ENCODE data around the gene CPXM1. TPM values are rescaled to one million over a fixed set of nuclear protein-coding genes. Genes with fewer than 3 reads are reported as not detected.

The CPXM1 gene
- total RNA-seq, 2 experiments from 2014 or later = 1.6 to 1.7 TPM

DNA sequence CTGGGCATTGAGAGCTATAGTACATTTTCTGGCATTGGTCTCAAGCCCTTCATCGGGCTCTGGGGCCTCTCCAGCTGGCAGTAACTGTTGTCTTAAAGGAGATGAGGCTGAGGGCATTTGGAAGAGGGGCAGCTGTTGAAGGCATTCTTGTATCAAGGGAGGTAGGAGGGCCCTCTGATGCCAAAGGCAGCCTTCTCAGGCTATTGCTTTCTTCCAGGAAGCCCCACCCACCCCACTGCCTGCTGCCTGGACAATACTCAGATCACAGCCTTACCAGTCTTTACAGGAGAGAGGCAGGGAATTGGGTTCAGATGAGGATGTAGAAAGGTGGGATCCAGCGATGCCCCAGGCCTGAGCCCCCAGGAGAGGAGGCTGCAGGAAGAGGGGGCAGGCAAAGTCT lies 46.0 kb downstream of the CPXM1 start:
- POLR2A ChIA-PET = no interaction called here

DNA sequence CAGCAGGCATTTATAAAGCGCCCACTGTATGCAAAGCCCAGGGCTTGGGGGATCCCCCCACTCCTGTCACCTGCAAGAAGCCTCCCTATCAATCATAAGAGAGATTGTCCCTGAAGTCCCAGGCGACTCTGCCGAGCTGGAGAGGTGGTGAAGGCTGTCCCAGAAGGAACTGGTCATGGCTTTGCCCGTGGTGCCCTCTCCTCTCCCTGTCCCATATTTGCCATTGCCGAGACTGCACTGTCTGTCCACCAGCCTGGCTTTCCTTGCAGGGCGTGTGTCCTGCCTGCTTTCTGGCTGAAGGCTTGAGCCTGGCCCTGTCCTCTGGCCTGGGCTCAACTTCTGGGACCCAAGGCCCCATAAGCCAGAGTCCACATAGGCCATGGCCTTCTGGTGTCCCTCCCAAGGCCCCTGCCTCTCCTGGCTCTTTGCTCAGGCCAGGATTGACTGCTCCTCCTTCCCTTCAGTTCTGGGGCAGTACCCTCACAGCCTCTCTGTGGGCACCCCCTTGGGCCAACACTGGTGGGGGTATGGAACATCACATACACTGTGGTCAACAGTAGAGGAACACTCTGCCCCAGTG lies 46.9 kb downstream of the CPXM1 start:
- POLR2A ChIA-PET = interaction anchor here (0.6 kb wide), 1 partner anchor 89 kb away, joined by 3 read pairs; the partner anchor contains the start of gene IDH3B
- CTCF ChIA-PET = interaction anchor here (0.8 to 2.5 kb wide), 11 partner anchors 8 to 117 kb away, joined by 3 to 13 read pairs (median 3); partner anchors contain the start of genes PCED1A and VPS16

More for the DNA sequence above, 46.0 kb downstream of the CPXM1 start:
- CTCF ChIA-PET = interaction anchor here (1.3 to 1.7 kb wide), 2 partner anchors 11 to 13 kb away, joined by 3 to 6 read pairs; no protein-coding TSS in a partner anchor

DNA sequence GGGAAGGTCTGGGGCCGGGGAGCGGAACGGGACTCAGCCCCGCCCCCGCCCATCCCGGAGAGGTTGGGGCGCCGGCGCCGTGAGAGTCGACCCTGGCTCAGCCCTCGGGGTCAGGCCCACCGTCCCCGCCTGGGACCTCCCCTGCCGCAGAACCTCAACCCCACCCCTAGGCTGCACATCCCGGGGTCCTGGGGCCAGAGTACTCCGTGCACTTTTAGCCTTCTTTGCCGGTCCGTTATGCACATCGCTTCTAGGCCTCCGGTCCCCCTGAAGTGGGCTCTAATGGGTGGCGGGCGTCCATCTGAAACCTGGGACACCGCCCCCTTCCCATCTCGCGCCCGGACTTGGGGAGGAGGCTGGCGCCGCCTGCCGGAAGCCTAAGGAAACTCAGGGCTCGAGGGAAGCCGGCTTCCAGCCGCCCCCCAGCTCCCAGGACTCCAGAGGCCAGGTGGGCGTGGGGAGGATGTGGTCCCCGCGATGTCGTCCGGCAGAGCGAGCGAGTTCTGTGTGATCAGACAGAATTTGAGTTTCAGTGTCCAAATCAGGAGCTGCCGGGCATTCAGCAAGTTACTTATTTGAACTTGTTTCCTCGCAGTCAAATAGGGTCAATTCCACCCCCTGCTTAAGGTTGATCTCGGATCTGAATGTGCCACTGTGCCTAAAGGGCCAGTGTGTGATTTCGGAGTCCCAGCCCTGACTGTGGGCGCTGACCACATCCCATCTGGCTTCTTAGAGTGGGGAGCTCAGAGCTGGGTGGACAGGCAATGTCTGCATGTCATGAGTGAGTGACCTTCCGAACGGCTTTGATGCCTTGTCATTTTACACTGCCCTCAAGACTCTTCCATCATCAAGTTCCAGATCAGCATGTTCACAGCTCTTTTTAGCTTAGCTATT lies 47.6 kb downstream of the CPXM1 start:
- CTCF ChIA-PET = interaction anchor here (0.8 to 2.5 kb wide), 10 partner anchors 9 to 118 kb away, joined by 3 to 13 read pairs (median 4); partner anchors contain the start of genes PCED1A and VPS16

GRCh38 chr20:2751878-2752566 lies 48.4 kb downstream of the CPXM1 start:
- POLR2A ChIA-PET = no interaction called here

More for the DNA sequence above, 47.6 kb downstream of the CPXM1 start:
- POLR2A ChIA-PET = interaction anchor here (0.6 kb wide), 1 partner anchor 89 kb away, joined by 3 read pairs; the partner anchor contains the start of gene IDH3B

DNA sequence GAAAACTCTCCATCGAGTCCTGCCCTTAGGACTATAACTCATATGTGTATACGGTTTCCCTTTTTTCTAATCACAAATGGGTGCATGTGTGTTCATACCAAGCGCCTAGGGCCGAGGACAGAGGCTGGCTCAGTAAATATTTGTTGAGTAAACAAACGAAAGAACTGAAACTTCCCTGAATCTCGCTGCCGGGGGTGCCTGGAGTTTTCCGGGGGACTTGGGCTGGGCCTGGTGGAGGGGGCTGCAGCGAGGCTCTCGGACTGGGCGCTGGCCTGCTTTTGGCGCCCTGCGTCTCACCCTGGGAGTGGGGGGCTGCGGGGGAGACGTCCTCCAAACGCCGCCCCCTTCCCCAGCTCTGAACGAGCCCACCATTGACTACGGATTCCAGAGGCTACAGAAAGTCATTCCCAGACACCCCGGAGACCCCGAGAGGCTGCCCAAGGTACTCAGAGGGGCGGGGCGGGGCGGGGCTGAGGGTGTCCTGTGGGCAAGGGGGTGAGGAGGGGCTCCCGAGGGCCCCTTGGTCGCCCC lies 49.0 kb downstream of the CPXM1 start:
- POLR2A ChIA-PET = no interaction called here

More at GRCh38 chr20:2751878-2752566, 48.4 kb downstream of the CPXM1 start:
- CTCF ChIA-PET = interaction anchor here (0.7 to 2.5 kb wide), 4 partner anchors 10 to 67 kb away, joined by 3 to 13 read pairs (median 4); no protein-coding TSS in a partner anchor

GRCh38 chr20:2750491-2751251 lies 49.8 kb downstream of the CPXM1 start:
- ChIA-PET POLR2A (no interaction called here), CTCF (interaction anchor here (0.6 kb wide), 1 partner anchor 50 kb away, joined by 3 read pairs; no protein-coding TSS in a partner anchor)

More for the DNA sequence above, 49.0 kb downstream of the CPXM1 start:
- CTCF ChIA-PET = interaction anchor here (0.7 to 2.5 kb wide), 2 partner anchors 10 to 62 kb away, joined by 3 to 13 read pairs; no protein-coding TSS in a partner anchor

- ChIA-PET CTCF (interaction anchor here (0.6 kb wide), 1 partner anchor 51 kb away, joined by 3 read pairs; no protein-coding TSS in a partner anchor), POLR2A (no interaction called here)
Observed at GRCh38 chr20:2749951-2750490, 50.4 kb downstream of the CPXM1 start.

DNA sequence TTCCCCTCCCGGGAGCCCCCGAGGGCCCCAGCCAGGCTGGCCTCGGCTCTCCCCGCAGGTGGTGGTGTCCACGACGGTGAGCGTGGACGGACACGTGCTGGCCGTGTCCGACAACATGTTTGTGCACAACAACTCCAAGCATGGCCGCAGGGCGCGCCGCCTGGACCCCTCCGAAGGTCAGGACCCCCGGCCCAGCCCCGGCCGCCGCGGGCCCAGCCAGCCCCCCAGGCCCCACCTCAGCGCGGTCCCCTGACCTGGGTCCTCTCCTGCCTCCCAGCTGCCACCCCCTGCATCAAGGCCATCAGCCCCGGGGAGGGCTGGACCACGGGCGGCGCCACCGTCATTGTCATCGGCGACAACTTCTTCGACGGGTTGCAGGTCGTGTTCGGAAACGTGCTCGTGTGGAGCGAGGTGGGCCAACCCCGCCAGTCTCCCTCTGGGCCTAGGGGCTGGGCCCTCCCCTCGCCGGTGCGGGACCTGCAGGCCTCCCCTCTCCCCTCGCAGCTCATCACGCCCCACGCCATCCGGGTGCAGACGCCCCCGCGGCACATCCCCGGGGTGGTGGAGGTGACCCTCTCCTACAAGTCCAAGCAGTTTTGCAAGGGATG lies 51.0 kb downstream of the CPXM1 start:
- ChIA-PET CTCF (no interaction called here), POLR2A (no interaction called here)

- POLR2A ChIA-PET = no interaction called here
Observed at GRCh38 chr20:2748551-2749342, 51.7 kb downstream of the CPXM1 start.

GRCh38 chr20:2747676-2748235 lies 52.7 kb downstream of the CPXM1 start:
- ChIA-PET CTCF (no interaction called here), POLR2A (no interaction called here)

More at GRCh38 chr20:2748551-2749342, 51.7 kb downstream of the CPXM1 start:
- CTCF ChIA-PET = no interaction called here

DNA sequence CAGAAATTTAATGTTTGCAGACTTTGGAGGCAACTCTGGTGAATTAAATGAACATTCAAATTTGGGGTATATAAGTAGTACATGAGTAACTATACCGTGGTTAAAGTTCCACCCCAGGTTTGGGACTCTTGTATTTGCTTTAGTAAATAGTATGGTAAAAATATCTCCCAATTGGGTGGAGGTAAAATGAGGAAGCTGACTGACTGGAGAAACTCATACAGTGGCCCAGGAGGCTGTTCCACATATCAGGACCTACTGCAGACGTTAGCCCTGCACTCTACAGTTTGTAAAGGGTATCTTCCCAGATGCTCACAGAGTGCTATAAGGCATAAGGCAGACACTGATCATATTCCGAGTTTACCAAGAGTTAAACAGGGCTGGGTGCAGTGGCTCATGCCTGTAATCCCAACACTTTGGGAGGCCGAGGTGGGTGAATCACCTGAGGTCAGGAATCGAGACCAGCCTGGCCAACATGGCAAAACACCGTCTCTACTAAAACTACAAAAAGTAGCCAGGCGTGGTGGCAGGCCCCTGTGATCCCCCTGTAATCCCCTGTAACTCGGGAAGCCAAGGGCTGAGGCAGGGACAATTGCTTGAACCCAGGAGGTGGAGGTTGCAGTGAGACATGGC lies 53.7 kb downstream of the CPXM1 start:
- ChIA-PET CTCF (no interaction called here), POLR2A (no interaction called here)

DNA sequence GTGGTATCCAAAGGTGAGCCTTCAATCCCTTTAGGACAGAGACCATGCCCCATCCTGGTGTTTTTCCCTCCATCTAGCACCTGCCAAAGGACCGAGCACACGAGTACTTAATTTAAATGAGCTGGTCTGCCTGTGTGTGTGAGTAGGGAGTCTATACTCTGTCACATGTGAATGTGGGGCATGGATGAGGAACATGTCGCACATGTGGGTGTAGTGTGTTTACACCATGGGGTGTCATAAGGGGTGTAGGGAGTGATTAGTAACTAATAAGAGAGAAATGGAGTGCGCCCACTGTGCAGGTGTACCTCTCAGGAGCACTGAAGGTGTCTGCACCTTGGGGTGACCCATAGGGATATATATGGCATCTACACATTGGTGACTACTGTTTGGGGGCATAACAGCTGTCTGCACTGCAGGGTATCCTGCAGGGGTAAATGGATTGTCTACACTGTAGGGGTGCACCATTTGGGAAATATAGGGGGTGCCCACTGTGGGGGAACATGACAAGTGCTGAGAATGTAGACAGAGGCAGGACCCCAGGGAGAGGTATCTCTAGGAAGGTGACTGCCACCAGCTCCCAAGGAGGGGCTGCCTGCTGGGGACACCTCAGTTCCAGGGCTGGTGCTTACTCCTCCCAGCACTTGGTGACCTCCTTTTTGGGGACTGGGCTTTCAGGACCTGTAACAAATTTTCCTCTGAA lies 54.3 kb downstream of the CPXM1 start:
- ChIA-PET CTCF (no interaction called here), POLR2A (no interaction called here)

- ChIA-PET CTCF (no interaction called here), POLR2A (no interaction called here)
Observed at GRCh38 chr20:2745060-2745910, 55.1 kb downstream of the CPXM1 start.
